ENCODE results near the gene WWTR1.

DNA sequence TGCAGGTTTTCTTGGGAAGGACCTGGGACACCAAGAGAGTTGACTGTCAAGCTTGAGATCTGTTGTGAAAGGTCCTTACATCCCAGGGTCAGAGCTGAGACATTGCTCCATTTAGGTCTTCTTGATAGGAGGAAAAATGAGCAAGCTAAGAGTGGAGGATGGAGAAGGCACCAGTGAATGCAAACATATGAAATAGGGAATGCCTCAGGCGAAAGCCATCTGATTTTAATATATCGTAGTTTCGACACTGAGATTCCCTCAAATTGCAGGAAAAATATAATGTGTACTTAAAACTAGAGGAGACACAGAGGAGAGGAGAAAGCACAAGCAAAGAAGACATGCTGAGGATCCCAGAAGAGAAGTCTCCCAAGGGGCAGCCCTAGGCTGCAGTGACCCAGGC, 97.8 kb downstream of the WWTR1 start:
- TF ChIP-seq, protein P1, sequence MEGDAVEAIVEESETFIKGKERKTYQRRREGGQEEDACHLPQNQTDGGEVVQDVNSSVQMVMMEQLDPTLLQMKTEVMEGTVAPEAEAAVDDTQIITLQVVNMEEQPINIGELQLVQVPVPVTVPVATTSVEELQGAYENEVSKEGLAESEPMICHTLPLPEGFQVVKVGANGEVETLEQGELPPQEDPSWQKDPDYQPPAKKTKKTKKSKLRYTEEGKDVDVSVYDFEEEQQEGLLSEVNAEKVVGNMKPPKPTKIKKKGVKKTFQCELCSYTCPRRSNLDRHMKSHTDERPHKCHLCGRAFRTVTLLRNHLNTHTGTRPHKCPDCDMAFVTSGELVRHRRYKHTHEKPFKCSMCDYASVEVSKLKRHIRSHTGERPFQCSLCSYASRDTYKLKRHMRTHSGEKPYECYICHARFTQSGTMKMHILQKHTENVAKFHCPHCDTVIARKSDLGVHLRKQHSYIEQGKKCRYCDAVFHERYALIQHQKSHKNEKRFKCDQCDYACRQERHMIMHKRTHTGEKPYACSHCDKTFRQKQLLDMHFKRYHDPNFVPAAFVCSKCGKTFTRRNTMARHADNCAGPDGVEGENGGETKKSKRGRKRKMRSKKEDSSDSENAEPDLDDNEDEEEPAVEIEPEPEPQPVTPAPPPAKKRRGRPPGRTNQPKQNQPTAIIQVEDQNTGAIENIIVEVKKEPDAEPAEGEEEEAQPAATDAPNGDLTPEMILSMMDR (conservative IDR thresholded peaks at IDR 0.05 in 1 of 2, IDR thresholded peaks at IDR 0.05 in 1 of 2; ENCODE audit: extremely low read depth in 1 of 2, insufficient read depth in 1 of 2, low read depth in 1 of 2, low read length in 2 of 2): no peak
- no peak for TF ChIP-seq EZH2 (IDR thresholded peaks at IDR 0.05; ENCODE audit: borderline replicate concordance, low read length)

Data from mammary epithelial cell (primary cell).